Endothelial cell of umbilical vein (primary cell): ENCODE results near the gene POLR3A. TPM values are rescaled to one million over a fixed set of nuclear protein-coding genes. Genes with fewer than 3 reads are reported as not detected.

Experiments
- BruUV-seq: library from RNA; stranded (reverse); fragments of 400-500 nt; replicated peaks from 2 replicates; lab custom pipeline; 2021; lab: Mats Ljungman, UMichigan
- CTCF ChIA-PET: fragments of 300-600, 350-600 bp; sonication (Branson Sonifier 250); formaldehyde crosslinking; loops from one replicate; lab custom pipeline; 2021; ENCODE audit warnings: antibody characterized with exemption, inconsistent platforms; lab: Charles Lee
- POLR2A ChIA-PET: fragments of 300-600, 350-600 bp; sonication (Branson Sonifier 250); formaldehyde crosslinking; loops from one replicate; lab custom pipeline; 2021; ENCODE audit warnings: antibody characterized with exemption, inconsistent platforms; lab: Charles Lee
- DNase-seq: peaks from one replicate; pipeline ENCODE4 v3.0.0-alpha.2; 2011; ENCODE audit warnings: low read depth, low spot score
- FAIRE-seq: peaks from 2 replicates; lab custom pipeline; 2011; peaks lifted over from hg19 to GRCh38; lab: Jason Lieb, UNC
- H2AFZ ChIP-seq: 2 replicates; pipeline ENCODE4 v1.6.0; 2012; ENCODE audit warnings: low read depth, low read length, control low read depth, inconsistent platforms
- H3K27ac ChIP-seq: 2 replicates; pipeline ENCODE4 v1.5.1; 2011; ENCODE audit warnings: low read depth, mild to moderate bottlenecking, control low read depth, low read length, moderate library complexity; ENCODE audit not compliant: insufficient read depth
- H3K27me3 ChIP-seq, 2 experiments: 2 replicates each; pipeline versions ENCODE4 v1.6.0 to v1.6.1; 2011; ENCODE audit warnings: low read length in 2 of 2, mixed read lengths in 1 of 2; ENCODE audit not compliant: control insufficient read depth in 2 of 2, insufficient read depth in 2 of 2
- H3K36me3 ChIP-seq, 2 experiments: 2 replicates in 1 of 2; 3 replicates in 1 of 2; pipeline ENCODE4 v1.5.1; 2011; ENCODE audit warnings: low read length in 2 of 2, mild to moderate bottlenecking in 1 of 2, moderate library complexity in 1 of 2; ENCODE audit not compliant: control insufficient read depth in 2 of 2, insufficient read depth in 2 of 2; ENCODE audit errors: extremely low read depth in 1 of 2
- H3K4me1 ChIP-seq: 3 replicates; pipeline ENCODE4 v1.5.1; 2011; ENCODE audit warnings: mild to moderate bottlenecking, low read length; ENCODE audit not compliant: control insufficient read depth, insufficient read depth; ENCODE audit errors: extremely low read depth
- H3K4me2 ChIP-seq: 2 replicates; pipeline ENCODE4 v1.6.1; 2011; ENCODE audit warnings: low read length, control low read depth, mixed read lengths; ENCODE audit not compliant: insufficient read depth
- H3K4me3 ChIP-seq, 3 experiments: fragments of 200-600 bp in 1 of 3; sonication (generic), shearing (Covaris generic) in 1 of 3; replicated peaks in 1 of 3; 2 replicates each; pipeline ENCODE4 v1.5.1; 2011 to 2016; ENCODE audit warnings: control low read depth in 3 of 3, low read length in 3 of 3, mild to moderate bottlenecking in 2 of 3, inconsistent platforms in 1 of 3, low read depth in 1 of 3, moderate library complexity in 1 of 3; ENCODE audit not compliant: insufficient read depth in 1 of 3
- H3K79me2 ChIP-seq: 2 replicates; pipeline ENCODE4 v1.6.0; 2012; ENCODE audit warnings: low read length, inconsistent platforms; ENCODE audit not compliant: control insufficient read depth, insufficient read depth
- H3K9ac ChIP-seq: replicated peaks from 2 replicates; pipeline ENCODE3; 2011; ENCODE audit warnings: low read length, control low read depth; ENCODE audit not compliant: insufficient read depth; ENCODE audit errors: extremely low read depth
- H3K9me1 ChIP-seq: replicated peaks from 3 replicates; pipeline ENCODE4 v1.6.0; 2011; ENCODE audit warnings: mild to moderate bottlenecking, low read length; ENCODE audit not compliant: control insufficient read depth, insufficient read depth; ENCODE audit errors: extremely low read depth
- H3K9me3 ChIP-seq: replicated peaks from 2 replicates; pipeline ENCODE4 v1.5.1; 2012; ENCODE audit warnings: low read length, inconsistent platforms; ENCODE audit not compliant: control insufficient read depth, insufficient read depth
- H4K20me1 ChIP-seq: replicated peaks from 2 replicates; pipeline ENCODE3; 2011; ENCODE audit warnings: mild to moderate bottlenecking, low read length; ENCODE audit not compliant: control insufficient read depth, insufficient read depth; ENCODE audit errors: extremely low read depth
- CTCF ChIP-seq, 2 donors: IDR thresholded peaks; 1 replicate in 1 of 2; 2 replicates in 1 of 2; pipeline ENCODE4 v1.5.1; 2011; ENCODE audit warnings: low read length in 2 of 2, mild to moderate bottlenecking in 2 of 2, moderate library complexity in 2 of 2, control low read depth in 1 of 2, inconsistent platforms in 1 of 2, low read depth in 1 of 2; ENCODE audit not compliant: insufficient read depth in 1 of 2; ENCODE audit errors: extremely low read depth in 1 of 2
- EZH2 ChIP-seq: IDR thresholded peaks from 2 replicates; pipeline ENCODE4 v1.6.1; 2012; ENCODE audit warnings: borderline replicate concordance, low read depth, mild to moderate bottlenecking, moderate library complexity, low read length, inconsistent platforms; ENCODE audit not compliant: severe bottlenecking
- FOS ChIP-seq: IDR thresholded peaks from 2 replicates; pipeline ENCODE4 v1.6.1; 2011; ENCODE audit warnings: mild to moderate bottlenecking, low read length, moderate library complexity, borderline replicate concordance; ENCODE audit not compliant: insufficient read depth
- GATA2 ChIP-seq: IDR thresholded peaks from 2 replicates; pipeline ENCODE4 v1.7.0; 2011; ENCODE audit warnings: low read depth, mild to moderate bottlenecking, moderate library complexity, mixed read lengths, low read length; ENCODE audit not compliant: insufficient read length, insufficient read depth
- JUN ChIP-seq: IDR thresholded peaks from 2 replicates; pipeline ENCODE4 v1.6.1; 2011; ENCODE audit warnings: borderline replicate concordance, low read depth; ENCODE audit not compliant: insufficient read length, insufficient read depth
- MAX ChIP-seq: IDR thresholded peaks from 2 replicates; pipeline ENCODE4 v1.6.1; 2011; ENCODE audit not compliant: insufficient read depth, insufficient read length
- MYC ChIP-seq: IDR thresholded peaks from one replicate; pipeline ENCODE4 v1.6.1; 2011; ENCODE audit warnings: mild to moderate bottlenecking, low read depth, low read length
- POLR2A ChIP-seq: IDR thresholded peaks from 2 replicates; pipeline ENCODE4 v1.6.1; 2012; ENCODE audit warnings: low read depth, mild to moderate bottlenecking, control low read depth, low read length
- POLR2AphosphoS5 ChIP-seq: IDR thresholded peaks from 2 replicates; pipeline ENCODE4 v1.6.1; 2012; ENCODE audit warnings: low read depth, mild to moderate bottlenecking, control low read depth, low read length, moderate library complexity; ENCODE audit not compliant: insufficient read depth
- dilution Hi-C: fragments of 300-500 bp; cut with MboI; formaldehyde crosslinking; loops from one replicate; pipeline ENCODE4 v1.15.0; 2019; ENCODE audit warnings: low sequenced_read_pairs; ENCODE audit not compliant: extremely low pct_ligation_motif_present
- intact Hi-C: fragments of 100-400 bp; cut with micrococcal nuclease; formaldehyde crosslinking; loops from one replicate; pipeline ENCODE4 v1.10.0; 2022
- polyA plus RNA-seq, 4 experiments: library from polyadenylated mRNA; depleted of rRNA in 3 of 4; stranded (reverse) in 3 of 4; unstranded in 1 of 4; fragments of >200 nt; gene quantifications; 2 replicates each; pipeline versions ENCODE4 v1.2.1 to v1.2.3, GENCODE V29; 2011 to 2012; ENCODE audit warnings: missing spikeins in 1 of 4
- total RNA-seq: library from RNA; stranded (reverse); gene quantifications from 2 replicates; pipeline ENCODE4 v1.2.3, GENCODE V29; 2021

POLR3A gene
- total and polyA plus RNA-seq, 2 donors (not counting 3 experiments of a cell fraction or from before 2014, with no cell fraction given), result 9.5 to 25.3 TPM

- FAIRE-seq, result no peak
- no peak for DNase-seq
- H3K4me3 ChIP-seq, result no peak overlapping the region
- no peak for TF ChIP-seq POLR2A
- no peak for TF ChIP-seq POLR2AphosphoS5
- TF ChIP-seq MAX, result no peak
- no peak for TF ChIP-seq CTCF (IDR thresholded peaks at IDR 0.05; ENCODE audit: extremely low read depth in 1 of 2, insufficient read depth in 1 of 2, low read depth in 1 of 2, low read length in 2 of 2)
- TF ChIP-seq GATA2, result no peak
- no peak for TF ChIP-seq MYC
- TF ChIP-seq FOS, result no peak
- no peak for TF ChIP-seq JUN
- no peak for TF ChIP-seq EZH2
- dilution Hi-C loops (no loop called here), intact Hi-C loops (no loop called here)
- no peak overlapping the region for H3K4me2 ChIP-seq
- no peaks in the 10 kb centered on the region for H4K20me1 ChIP-seq
- no peaks in the 10 kb centered on the region for H3K27me3 ChIP-seq
- H3K4me1 ChIP-seq, result no peaks in the 10 kb centered on the region
- no peaks in the 10 kb centered on the region for H3K9me1 ChIP-seq
- no TSS peak for BruUV-seq
- no peaks in the 10 kb centered on the region for H3K36me3 ChIP-seq
- H3K9ac ChIP-seq, result no peak overlapping the region
- no peak overlapping the region for H3K27ac ChIP-seq
- no peak overlapping the region for H2AFZ ChIP-seq
- H3K79me2 ChIP-seq, result no peaks in the 10 kb centered on the region
- POLR2A ChIA-PET, result no interaction called here
- CTCF ChIA-PET, result interaction anchor here (1.0 kb wide), 1 partner anchor 15 kb away, joined by 3 read pairs; no protein-coding TSS in a partner anchor
- H3K9me3 ChIP-seq, result no peaks in the 10 kb centered on the region
Measured at GRCh38 chr10:78062296-78062695, 33.0 kb upstream of the POLR3A start.
